C4-2B (cell line): Measurements from ENCODE around the gene TASP1.

ENCODE experiments used
- ZFX ChIP-seq: fragments of 450-650 bp; IDR thresholded peaks from 2 replicates; pipeline ENCODE4 v1.6.1; 2017
- TF ChIP-seq, protein P1 (sequence below): fragments of 450-650 bp; conservative IDR thresholded peaks from 2 replicates; pipeline ENCODE4 v1.5.1; 2017; ENCODE audit warnings: mild to moderate bottlenecking

DNA sequence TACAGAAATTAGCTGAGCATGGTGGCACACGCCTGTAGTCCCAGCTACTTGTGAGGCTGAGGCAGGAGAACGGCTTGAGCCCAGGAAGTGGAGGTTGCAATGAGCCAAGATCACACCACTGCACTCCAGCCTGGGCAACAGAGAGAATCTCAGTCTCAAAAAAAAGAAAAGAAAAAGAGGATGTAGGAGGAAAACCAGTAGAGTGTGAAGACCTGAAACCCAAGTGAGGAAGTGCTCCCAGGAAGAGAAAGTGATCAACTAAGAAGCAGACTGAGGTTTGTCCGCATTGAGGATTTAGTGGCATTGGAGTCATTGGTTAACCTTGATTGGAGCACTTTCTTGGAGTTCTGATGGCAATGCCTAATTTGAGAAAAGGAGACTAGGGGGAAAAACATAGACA lies 20.6 kb upstream of the TASP1 start:
- TF ChIP-seq, protein P1, sequence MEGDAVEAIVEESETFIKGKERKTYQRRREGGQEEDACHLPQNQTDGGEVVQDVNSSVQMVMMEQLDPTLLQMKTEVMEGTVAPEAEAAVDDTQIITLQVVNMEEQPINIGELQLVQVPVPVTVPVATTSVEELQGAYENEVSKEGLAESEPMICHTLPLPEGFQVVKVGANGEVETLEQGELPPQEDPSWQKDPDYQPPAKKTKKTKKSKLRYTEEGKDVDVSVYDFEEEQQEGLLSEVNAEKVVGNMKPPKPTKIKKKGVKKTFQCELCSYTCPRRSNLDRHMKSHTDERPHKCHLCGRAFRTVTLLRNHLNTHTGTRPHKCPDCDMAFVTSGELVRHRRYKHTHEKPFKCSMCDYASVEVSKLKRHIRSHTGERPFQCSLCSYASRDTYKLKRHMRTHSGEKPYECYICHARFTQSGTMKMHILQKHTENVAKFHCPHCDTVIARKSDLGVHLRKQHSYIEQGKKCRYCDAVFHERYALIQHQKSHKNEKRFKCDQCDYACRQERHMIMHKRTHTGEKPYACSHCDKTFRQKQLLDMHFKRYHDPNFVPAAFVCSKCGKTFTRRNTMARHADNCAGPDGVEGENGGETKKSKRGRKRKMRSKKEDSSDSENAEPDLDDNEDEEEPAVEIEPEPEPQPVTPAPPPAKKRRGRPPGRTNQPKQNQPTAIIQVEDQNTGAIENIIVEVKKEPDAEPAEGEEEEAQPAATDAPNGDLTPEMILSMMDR: no peak
- TF ChIP-seq ZFX: no peak
